GM18858 (cell line): ENCODE results near the gene AEBP1.

ENCODE experiments used
- ATAC-seq: cut with Tn5 transposase; IDR thresholded peaks from one replicate; pipeline ENCODE4 v1.9.1; 2021; ENCODE audit not compliant: unreplicated experiment

The AEBP1 gene

GRCh38 chr7:44066494-44067063 is 37.6 kb upstream of the AEBP1 start:
- no peak for ATAC-seq

GRCh38 chr7:44067064-44067951 is 36.8 kb upstream of the AEBP1 start:
- no peak for ATAC-seq

GRCh38 chr7:44068054-44068453 is 36.1 kb upstream of the AEBP1 start:
- ATAC-seq, result no peak

GRCh38 chr7:44071726-44072363 is 32.3 kb upstream of the AEBP1 start:
- no peak for ATAC-seq

- no peak for ATAC-seq
These were observed 31.5 kb upstream of the AEBP1 start for GRCh38 chr7:44072364-44073231.

GRCh38 chr7:44073664-44074348 is 30.3 kb upstream of the AEBP1 start:
- ATAC-seq, result peak; percentile 71

- no peak for ATAC-seq
These were observed 29.8 kb upstream of the AEBP1 start for GRCh38 chr7:44074349-44074695.

- no peak for ATAC-seq
These were observed 28.7 kb upstream of the AEBP1 start for GRCh38 chr7:44075296-44076075.

- ATAC-seq, result no peak
These were observed 27.8 kb upstream of the AEBP1 start for GRCh38 chr7:44076101-44076895.

- ATAC-seq, result no peak
These were observed 27.1 kb upstream of the AEBP1 start for GRCh38 chr7:44077061-44077460.

- ATAC-seq, result no peak
These were observed 26.5 kb upstream of the AEBP1 start for GRCh38 chr7:44077681-44078091.

GRCh38 chr7:44078521-44078920 is 25.6 kb upstream of the AEBP1 start:
- ATAC-seq, result no peak

- ATAC-seq, result no peak
These were observed 24.7 kb upstream of the AEBP1 start for GRCh38 chr7:44079331-44080021.

GRCh38 chr7:44080118-44080517 is 24.0 kb upstream of the AEBP1 start:
- ATAC-seq, result no peak

- no peak for ATAC-seq
These were observed 23.4 kb upstream of the AEBP1 start for GRCh38 chr7:44080686-44081265.

- no peak for ATAC-seq
These were observed 22.8 kb upstream of the AEBP1 start for GRCh38 chr7:44081266-44081748.

- ATAC-seq, result peak; percentile 81
These were observed 21.5 kb upstream of the AEBP1 start for GRCh38 chr7:44082541-44083207.
